K562 (cell line): ENCODE results near the gene SLC4A5. TPM values are rescaled to one million over a fixed set of nuclear protein-coding genes. Genes with fewer than 3 reads are reported as not detected.

ENCODE experiments used
- ATAC-seq: fragments of 200-7000 bp; cut with Tn5 transposase; 3 replicates; pipeline ENCODE4 v1.9.1; 2020; ENCODE audit warnings: moderate library complexity
- BruUV-seq: library from RNA; stranded (reverse); fragments of 400-500 nt; replicated peaks from 2 replicates; lab custom pipeline; 2021; lab: Mats Ljungman, UMichigan
- CTCF ChIA-PET: fragments of 300-600 bp; formaldehyde crosslinking; extraction: SDS; loops from one replicate; lab custom pipeline; 2021; ENCODE audit warnings: low intra/inter-chr PET ratio; lab: Yijun Ruan, JAX
- POLR2A ChIA-PET: fragments of 300-600, 350-650 bp; sonication (Branson Sonifier 250); formaldehyde crosslinking; extraction: SDS; loops from one replicate; lab custom pipeline; 2021; ENCODE audit warnings: antibody characterized with exemption, inconsistent platforms; lab: Yijun Ruan, JAX
- DNase-seq, 4 experiments: peaks; one replicate each; pipeline versions ENCODE4 v3.0.0 to v3.0.0-alpha.2; 2011 to 2018; ENCODE audit warnings: low spot score in 3 of 4, mixed read lengths in 3 of 4; ENCODE audit errors: extremely low read depth in 1 of 4
- FAIRE-seq: peaks from 2 replicates; lab custom pipeline; 2011; peaks lifted over from hg19 to GRCh38; lab: Jason Lieb, UNC
- H2AFZ ChIP-seq: 2 replicates; pipeline ENCODE4 v1.6.0; 2011; ENCODE audit warnings: low read depth, low read length, control low read depth, inconsistent platforms
- H3K27ac ChIP-seq: fragments of 200-600 bp; 3 replicates; pipeline ENCODE4 v1.8.0; 2011; ENCODE audit warnings: low read depth, mild to moderate bottlenecking, control low read depth, inconsistent platforms, low read length, moderate library complexity, mixed read lengths; ENCODE audit errors: extremely low read depth
- H3K27me3 ChIP-seq, 2 experiments: fragments of 300-600 bp in 1 of 2; 2 replicates in 1 of 2; 3 replicates in 1 of 2; pipeline versions ENCODE4 v1.6.0 to v1.8.0; 2011; ENCODE audit warnings: inconsistent platforms in 2 of 2, low read length in 2 of 2, mild to moderate bottlenecking in 1 of 2, mixed read lengths in 1 of 2, moderate library complexity in 1 of 2; ENCODE audit not compliant: control insufficient read depth in 2 of 2, insufficient read depth in 2 of 2
- H3K36me3 ChIP-seq: fragments of 300-600 bp; 3 replicates; pipeline ENCODE4 v1.8.0; 2011; ENCODE audit warnings: mild to moderate bottlenecking, low read length, inconsistent platforms; ENCODE audit not compliant: control insufficient read depth, insufficient read depth
- H3K4me1 ChIP-seq, 2 experiments: fragments of 200-600 bp in 1 of 2; replicated peaks in 1 of 2; 2 replicates in 1 of 2; 3 replicates in 1 of 2; pipeline versions ENCODE4 v1.5.1 to v1.8.0; 2011; ENCODE audit warnings: inconsistent platforms in 2 of 2, low read length in 2 of 2, mild to moderate bottlenecking in 1 of 2, mixed read lengths in 1 of 2, moderate library complexity in 1 of 2; ENCODE audit not compliant: control insufficient read depth in 2 of 2, insufficient read depth in 2 of 2
- H3K4me2 ChIP-seq: 2 replicates; pipeline ENCODE4 v1.6.1; 2011; ENCODE audit warnings: low read length, control low read depth, inconsistent platforms, mixed read lengths; ENCODE audit not compliant: insufficient read depth
- H3K4me3 ChIP-seq: fragments of 200-600 bp; sonication (generic), shearing (Covaris generic); 2 replicates; pipeline ENCODE4 v1.5.1; 2016; ENCODE audit warnings: control low read depth, inconsistent platforms
- H3K79me2 ChIP-seq: fragments of 200-600 bp; 3 replicates; pipeline ENCODE4 v1.8.0; 2011; ENCODE audit warnings: low read length, inconsistent platforms; ENCODE audit not compliant: control insufficient read depth, insufficient read depth
- H3K9ac ChIP-seq, 2 experiments: 2 replicates each; pipeline versions ENCODE4 v1.6.0 to v1.6.1; 2011; ENCODE audit warnings: low read depth in 2 of 2, low read length in 2 of 2, control low read depth in 1 of 2, inconsistent platforms in 1 of 2, mild to moderate bottlenecking in 1 of 2, mixed read lengths in 1 of 2; ENCODE audit not compliant: insufficient read depth in 1 of 2
- H3K9me1 ChIP-seq: one replicate; pipeline ENCODE4 v1.6.0; 2011; ENCODE audit warnings: inconsistent platforms, mild to moderate bottlenecking, low read length, moderate library complexity; ENCODE audit not compliant: control insufficient read depth, insufficient read depth
- H3K9me3 ChIP-seq: replicated peaks from 2 replicates; pipeline ENCODE4 v1.5.1; 2011; ENCODE audit warnings: low read depth, low read length, inconsistent platforms; ENCODE audit not compliant: control insufficient read depth, insufficient read depth
- H4K20me1 ChIP-seq: replicated peaks from 2 replicates; pipeline ENCODE4 v1.6.1; 2011; ENCODE audit warnings: low read length, inconsistent platforms, mixed read lengths; ENCODE audit not compliant: control insufficient read depth, insufficient read depth
- SIN3B ChIP-seq: fragments of 450-650 bp; IDR thresholded peaks from 2 replicates; pipeline ENCODE4 v1.6.1; 2017; ENCODE audit warnings: low read depth, mild to moderate bottlenecking, moderate library complexity
- SMAD4 ChIP-seq: fragments of 250-450 bp; sonication (Bioruptor Pico); conservative IDR thresholded peaks from 2 replicates; pipeline ENCODE4 v1.8.0; 2021; ENCODE audit warnings: inconsistent platforms, mild to moderate bottlenecking, moderate library complexity
- TCF7L2 ChIP-seq: fragments of 150-350 bp; IDR thresholded peaks from 2 replicates; pipeline ENCODE4 v1.6.1; 2016; ENCODE audit warnings: low read depth, mild to moderate bottlenecking, low read length, moderate library complexity
- ZSCAN29 ChIP-seq: fragments of 450-650 bp; IDR thresholded peaks from 2 replicates; pipeline ENCODE4 v1.6.1; 2017
- WGBS: fragments of 100-300 bp; shearing (Covaris generic); methylation state at CpG from one replicate; pipeline ENCODE4 v1.1.6; 2016; ENCODE audit warnings: low coverage, mixed read lengths; ENCODE audit not compliant: insufficient coverage; ENCODE audit errors: missing lambda C conversion rate; 5-methylcytosine and 5-hydroxymethylcytosine counted together
- in situ Hi-C: fragments of 300-500 bp; cut with MboI; formaldehyde crosslinking; loops from 4 replicates; pipeline ENCODE4 v1.15.0; 2018; ENCODE audit warnings: inconsistent platforms, mixed read lengths
- intact Hi-C: fragments of 100-400 bp; cut with micrococcal nuclease; formaldehyde crosslinking; loops from 2 replicates; pipeline ENCODE4 v1.14.2; 2022
- polyA plus RNA-seq, 8 experiments: library from polyadenylated mRNA; depleted of rRNA in 4 of 8; stranded (reverse) in 5 of 8; unstranded in 3 of 8; fragments of >200 nt; fragmentation: Nextera tagmentation in 2 of 8; fragmentation: Illumina TruSeq in 1 of 8; extraction: Ambion mirVana in 2 of 8; extraction: Trizol in 1 of 8; gene quantifications; 2 replicates each; pipeline versions ENCODE4 v1.2.1 to v1.2.3, GENCODE V29; 2011 to 2014; ENCODE audit warnings: inconsistent platforms in 1 of 8, missing spikeins in 1 of 8
- total RNA-seq, 7 experiments: library from RNA; depleted of rRNA in 6 of 7; stranded (reverse); fragments of >200 nt in 6 of 7; fragmentation: Illumina TruSeq in 2 of 7; extraction: Trizol in 2 of 7; gene quantifications; 2 replicates each; pipeline versions ENCODE4 v1.2.1 to v1.2.3, GENCODE V29; 2011 to 2021; ENCODE audit warnings: low replicate concordance in 1 of 7
- TF ChIP-seq, protein P1 (sequence below), 2 experiments: fragments of 450-650 bp in 1 of 2; sonication (generic) in 1 of 2; formaldehyde crosslinking in 1 of 2; IDR thresholded peaks in 1 of 2; conservative IDR thresholded peaks in 1 of 2; 2 replicates each; pipeline versions ENCODE4 v1.6.1 to v1.8.1; 2016 to 2023; ENCODE audit warnings: mild to moderate bottlenecking in 2 of 2, moderate library complexity in 2 of 2, inconsistent platforms in 1 of 2, missing genetic modification reagents in 1 of 2

SLC4A5 gene
- total and polyA plus RNA-seq, 9 of the 15 experiments (the other 6 are each of a cell fraction or from before 2014, with no cell fraction given) = 0.03 to 0.77 (median 0.14) TPM; not detected in 1

DNA sequence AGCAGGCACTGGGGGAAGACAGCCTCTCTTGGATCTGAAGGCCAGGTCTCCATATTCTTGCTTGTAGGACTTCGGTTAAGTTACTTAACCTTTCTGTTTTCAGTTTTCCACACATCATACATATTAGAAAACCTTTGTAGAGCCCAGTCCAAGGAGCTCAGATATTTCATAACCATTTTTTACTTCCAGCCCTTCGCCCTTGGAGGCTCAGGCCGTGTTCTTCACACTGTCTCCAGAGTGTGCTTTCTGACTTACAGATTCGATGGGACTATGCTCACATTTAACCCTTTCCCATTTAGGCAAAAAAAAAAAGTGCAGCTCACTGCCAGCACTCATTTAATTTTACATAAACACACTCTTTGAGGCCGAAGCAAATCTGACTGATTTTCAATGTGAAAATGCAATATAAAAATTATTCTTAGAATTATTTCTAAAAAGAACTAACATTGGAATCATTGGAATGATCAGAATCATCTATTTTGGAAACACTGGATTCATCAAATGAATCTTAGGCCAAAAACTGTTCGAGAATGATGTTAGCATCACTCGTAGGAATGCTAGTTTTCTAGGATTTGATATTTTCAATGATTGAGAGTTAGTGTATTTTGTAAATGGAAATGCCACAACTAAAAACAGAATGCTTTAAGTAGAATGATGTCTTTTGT lies 89.8 kb downstream of the SLC4A5 start:
- Histone ChIP-seq H3K4me3 (no peak overlapping the region), H3K36me3 (no peaks in the 10 kb centered on the region), H3K4me2 (no peak overlapping the region), H3K27ac (no peak overlapping the region), H4K20me1 (0 out of 2 replicates have a peak, but pooled peaks cover 6% of the 10 kb centered on the region), H3K27me3 (peaks cover 11 to 49% of the 10 kb centered on the region in 2 experiments; a peak in 4 of 5 replicates), H3K9me3 (no peaks in the 10 kb centered on the region), H3K9ac (no peak overlapping the region), H3K79me2 (no peaks in the 10 kb centered on the region), H2AFZ (no peak overlapping the region), H3K9me1 (no peaks in the 10 kb centered on the region), H3K4me1 (peaks cover 3 to 6% of the 10 kb centered on the region in 2 experiments; a peak in 3 of 5 replicates)
- DNase-seq (no peak), ATAC-seq (no peak), FAIRE-seq (no peak)
- BruUV-seq = no TSS peak
- CTCF ChIA-PET = no interaction called here
- TF ChIP-seq SIN3B = no peak
- WGBS = 10% methylated on average over 7 of the region's 7 CpGs
- in situ Hi-C loops (no loop called here), intact Hi-C loops (loop anchor here (5.0 to 10.0 kb wide), 4 partner anchors 139 to 429 kb away; partner anchors contain the start of gene STAMBP)
- POLR2A ChIA-PET = interaction anchor here (0.9 kb wide), 2 partner anchors 17 to 106 kb away, joined by 3 to 4 read pairs; no protein-coding TSS in a partner anchor

DNA sequence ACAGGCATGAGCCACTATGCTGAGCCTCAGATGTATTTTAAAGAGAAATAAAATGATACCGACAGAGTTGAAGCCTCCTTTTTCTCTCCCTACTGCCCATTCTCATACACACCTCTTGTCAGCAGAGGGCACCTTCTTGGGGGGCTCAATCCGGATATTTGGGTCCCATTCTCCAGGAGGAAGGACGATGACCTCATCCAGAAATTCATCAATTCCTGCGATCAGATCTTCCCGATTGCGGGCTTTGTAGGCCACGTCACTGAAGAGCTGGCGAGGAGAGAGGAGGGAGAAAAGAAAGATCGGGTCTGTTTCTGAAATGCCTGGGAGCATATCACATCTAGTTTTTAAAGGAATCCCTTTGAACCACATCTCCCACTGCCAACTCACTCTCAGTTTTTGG lies 90.4 kb downstream of the SLC4A5 start:
- ATAC-seq = no peak
- POLR2A ChIA-PET = interaction anchor here (0.9 kb wide), 2 partner anchors 16 to 106 kb away, joined by 3 to 4 read pairs; no protein-coding TSS in a partner anchor
- no peaks in the 10 kb centered on the region for H3K36me3 ChIP-seq
- no TSS peak for BruUV-seq
- no peak for DNase-seq
- CTCF ChIA-PET = interaction anchor here (0.7 to 0.9 kb wide), 2 partner anchors 81 to 301 kb away, joined by 3 to 4 read pairs; partner anchors contain the start of gene LOXL3
- H3K9me3 ChIP-seq = no peaks in the 10 kb centered on the region
- TF ChIP-seq, protein P1, sequence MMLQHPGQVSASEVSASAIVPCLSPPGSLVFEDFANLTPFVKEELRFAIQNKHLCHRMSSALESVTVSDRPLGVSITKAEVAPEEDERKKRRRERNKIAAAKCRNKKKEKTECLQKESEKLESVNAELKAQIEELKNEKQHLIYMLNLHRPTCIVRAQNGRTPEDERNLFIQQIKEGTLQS (IDR thresholded peaks at IDR 0.05) = 0 out of 2 replicates have a peak, but pooled peaks have one; percentile 52
- TF ChIP-seq, protein P1 (CRISPR knock-in tag; conservative IDR thresholded peaks at IDR 0.05) = no peak
- no peak for TF ChIP-seq TCF7L2
- TF ChIP-seq SMAD4 (CRISPR knock-in tag) = no peak
- 0 out of 2 replicates have a peak, but pooled peaks have one; percentile 38 for TF ChIP-seq ZSCAN29
- no peaks in the 10 kb centered on the region for H3K9me1 ChIP-seq
- no peaks in the 10 kb centered on the region for H3K79me2 ChIP-seq
- 0 out of 2 replicates have a peak, but pooled peaks cover 6% of the 10 kb centered on the region for H4K20me1 ChIP-seq
- H3K4me3 ChIP-seq = no peak overlapping the region
- H2AFZ ChIP-seq = no peak overlapping the region
- no peak overlapping the region for H3K4me2 ChIP-seq
- peaks cover 3 to 6% of the 10 kb centered on the region in 2 experiments; a peak in 3 of 5 replicates for H3K4me1 ChIP-seq
- no peak overlapping the region for H3K9ac ChIP-seq
- H3K27ac ChIP-seq = no peak overlapping the region
- intact Hi-C loops = loop anchor here (5.0 to 10.0 kb wide), 4 partner anchors 139 to 428 kb away; partner anchors contain the start of gene STAMBP
- peaks cover 11 to 47% of the 10 kb centered on the region in 2 experiments; a peak in 4 of 5 replicates for H3K27me3 ChIP-seq
- no peak for FAIRE-seq
- in situ Hi-C loops = no loop called here
- WGBS = 6% methylated on average over 9 of the region's 9 CpGs
